ENCODE data around the gene SKA3.

The SKA3 gene

GRCh38 chr13:21106089-21106488, 70.3 kb downstream of the SKA3 start:
- no peak for DNase-seq

GRCh38 chr13:21104199-21105019, 71.9 kb downstream of the SKA3 start:
- no peak for DNase-seq
